DMS 273 treated with DMSO at 0.1 percent for 48 hours (cell line): ENCODE measurements around the gene SLC39A11.
"Not testable (repeated sequence)": the region's sequence is repeated elsewhere in the genome, so short reads cannot be mapped to it uniquely, and the experiment has no call there.

Experiments
- DNase-seq: peaks from one replicate; lab custom pipeline; 2025; lab: John Stamatoyannopoulos, UW

SLC39A11 gene

DNA sequence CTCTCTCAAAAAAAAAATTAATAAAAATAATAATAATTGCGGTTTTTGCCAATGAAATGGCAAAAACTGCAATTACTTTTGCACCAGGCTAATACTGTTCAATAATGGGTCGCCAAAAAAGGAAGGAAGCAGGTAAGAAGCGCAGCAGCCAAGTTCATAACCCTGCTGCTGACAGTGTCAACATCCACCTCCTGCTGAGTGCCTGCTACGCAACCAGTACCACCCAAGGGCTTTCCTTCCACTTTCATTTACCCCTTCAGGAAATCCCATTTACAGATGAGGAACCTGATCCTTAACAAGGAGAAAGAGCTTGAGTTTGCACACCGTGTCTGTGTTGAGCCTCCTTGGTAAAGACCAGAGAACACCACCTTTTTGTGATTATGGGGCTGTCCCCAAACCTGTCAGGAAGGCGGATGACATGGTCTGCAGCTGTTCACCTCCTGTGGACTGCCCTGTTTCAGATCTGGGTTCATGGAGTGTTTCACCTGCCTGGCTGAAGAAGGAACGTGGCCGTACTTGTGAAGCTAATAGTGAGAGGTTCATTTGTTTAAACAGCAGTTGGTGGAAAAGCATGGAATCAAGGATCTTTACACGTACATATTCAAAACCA, 378.0 kb downstream of the SLC39A11 start:
- DNase-seq: no peak

- DNase-seq: no peak
These were observed 378.8 kb downstream of the SLC39A11 start for GRCh38 chr17:72713701-72714100.

DNA sequence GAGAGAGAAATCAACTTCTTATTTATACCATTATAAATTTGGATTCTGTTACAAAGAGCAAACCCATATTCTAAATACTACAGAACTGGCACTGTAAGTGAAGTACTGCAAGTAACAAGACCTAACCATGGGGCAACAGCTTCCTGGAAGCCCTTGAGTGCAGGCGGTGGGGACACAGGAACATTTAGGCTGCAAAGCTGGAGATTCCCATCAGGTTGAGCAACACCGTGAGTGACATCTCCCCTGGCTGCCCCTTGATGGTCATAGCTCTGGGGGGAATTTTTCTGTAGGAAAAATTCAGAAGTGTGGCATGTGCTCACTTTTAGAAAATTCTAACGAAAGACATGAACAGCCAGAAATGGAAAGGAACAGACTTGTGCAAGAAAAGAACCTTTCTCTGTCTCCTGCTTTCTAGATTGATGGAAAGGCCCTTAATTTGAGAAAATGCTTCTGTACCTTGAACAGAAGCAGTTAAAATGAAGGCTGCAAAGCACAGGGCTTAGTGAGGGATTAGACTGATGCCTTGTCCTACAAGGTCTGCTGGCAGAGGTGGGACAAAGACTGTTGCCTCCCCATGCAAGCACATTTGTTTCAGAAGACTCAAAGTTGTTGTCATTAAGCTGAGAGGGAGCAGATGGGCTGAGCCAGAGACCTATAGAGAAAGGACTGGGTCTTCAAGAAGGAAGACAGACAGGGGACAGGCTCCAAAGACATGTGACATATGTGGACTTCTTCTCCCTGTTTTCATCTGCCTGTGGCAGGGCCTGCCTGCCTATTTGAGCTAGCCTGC, 380.8 kb downstream of the SLC39A11 start:
- DNase-seq: no peak

DNA sequence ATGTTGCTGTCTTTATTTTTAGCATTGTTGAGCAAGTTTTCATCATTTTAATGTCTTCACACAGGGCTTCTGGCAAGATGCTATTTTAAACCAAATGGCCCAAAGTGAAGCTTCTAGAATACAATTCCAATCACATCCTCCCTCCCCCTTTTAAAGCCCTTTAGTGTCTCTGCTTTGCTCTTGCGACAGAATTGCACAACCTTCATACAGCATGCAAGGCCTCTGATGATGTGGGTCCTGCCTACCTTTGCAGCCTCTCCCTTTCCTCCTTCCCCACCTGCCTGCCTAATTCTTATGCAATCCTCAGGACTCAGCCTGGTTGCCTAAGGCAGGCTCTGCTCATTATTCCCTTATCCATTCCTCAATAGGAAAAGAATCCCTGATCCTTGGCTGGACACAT, 381.7 kb downstream of the SLC39A11 start:
- no peak for DNase-seq

GRCh38 chr17:72710202-72710601, 382.3 kb downstream of the SLC39A11 start:
- no peak for DNase-seq

DNA sequence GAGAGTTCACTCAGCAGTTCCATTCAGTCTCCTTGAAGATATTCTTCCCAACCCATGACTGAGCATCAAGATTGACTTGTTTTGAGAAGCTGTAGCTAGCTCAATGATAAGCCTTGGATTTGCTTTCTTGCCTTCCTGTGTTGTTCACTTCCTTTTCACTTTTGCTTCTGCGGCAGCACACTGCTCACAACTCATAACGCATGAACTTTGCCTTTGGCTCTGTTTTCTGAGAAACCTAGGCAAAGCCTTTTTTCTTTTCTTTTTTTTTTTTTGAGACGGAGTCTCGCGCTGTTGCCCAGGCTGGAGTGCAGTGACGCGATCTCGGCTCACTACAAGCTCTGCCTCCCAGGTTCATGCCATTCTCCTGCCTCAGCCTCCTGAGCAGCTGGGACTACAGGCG, 383.8 kb downstream of the SLC39A11 start:
- not testable (repeated sequence) for DNase-seq

DNA sequence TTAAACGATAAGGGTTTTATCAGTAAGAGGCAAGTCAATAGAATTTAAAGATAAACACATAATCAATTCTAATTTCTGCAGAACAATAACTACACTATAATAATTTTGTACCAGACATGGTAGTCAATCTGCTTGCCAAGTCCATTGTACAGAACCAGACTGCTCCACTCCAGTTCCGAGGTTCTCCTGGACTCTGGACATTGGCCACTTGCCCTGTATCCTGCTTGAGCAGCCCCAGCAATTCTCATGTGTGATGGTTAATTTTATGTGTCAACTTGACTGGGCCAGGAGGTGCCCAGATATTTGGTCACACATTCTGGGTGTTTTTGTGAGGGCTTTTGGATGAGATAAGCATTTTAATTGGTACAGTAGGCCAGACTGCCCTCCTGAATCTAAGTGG, 384.6 kb downstream of the SLC39A11 start:
- DNase-seq: no peak

GRCh38 chr17:72706396-72706981, 386.0 kb downstream of the SLC39A11 start:
- DNase-seq: no peak

DNA sequence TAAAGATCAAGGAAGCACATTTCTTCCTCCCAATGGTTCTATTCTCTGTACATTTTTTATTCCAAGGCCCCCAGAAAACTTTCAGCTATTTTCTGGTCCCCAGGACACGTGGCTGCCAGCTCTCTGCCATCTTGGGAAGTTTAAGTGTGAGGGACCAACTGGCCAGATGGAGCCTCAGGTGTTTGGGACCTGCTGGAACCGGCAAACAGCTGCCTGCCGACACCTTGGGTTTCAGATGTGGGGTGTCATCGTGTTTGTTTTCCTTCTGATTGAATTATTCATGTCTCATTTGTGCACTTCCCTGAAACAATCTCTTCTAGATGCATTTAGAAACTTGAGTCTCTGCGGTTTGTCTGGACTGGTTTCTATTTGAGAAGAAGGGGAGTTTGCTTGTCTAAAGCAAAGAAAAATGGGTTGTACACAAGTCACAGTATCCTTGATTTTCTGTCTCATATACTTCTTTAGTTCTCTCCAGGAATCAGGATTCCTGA, 386.5 kb downstream of the SLC39A11 start:
- DNase-seq: no peak

DNA sequence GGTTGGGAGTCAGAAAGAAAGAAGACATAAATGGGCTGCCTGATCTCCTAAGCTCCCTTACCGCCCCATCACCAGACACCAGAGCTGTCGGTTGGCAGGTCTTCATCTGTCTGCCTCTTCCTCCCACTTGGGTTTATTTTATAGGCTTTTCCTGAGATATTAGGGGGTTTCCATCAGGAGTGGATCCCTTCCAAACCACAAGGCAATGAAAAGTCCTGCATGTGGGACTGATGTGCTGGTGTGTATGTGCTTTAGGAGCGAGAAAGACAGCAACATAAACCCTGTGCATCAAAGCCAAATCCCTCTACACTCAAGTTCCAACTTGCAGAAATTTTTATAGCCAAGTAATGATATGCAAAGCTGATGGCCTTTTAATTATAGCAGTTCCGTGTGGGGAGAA, 389.5 kb downstream of the SLC39A11 start:
- peak; percentile 26 for DNase-seq

- DNase-seq: peak; percentile 14
These were observed 390.3 kb downstream of the SLC39A11 start for GRCh38 chr17:72702136-72702735.

DNA sequence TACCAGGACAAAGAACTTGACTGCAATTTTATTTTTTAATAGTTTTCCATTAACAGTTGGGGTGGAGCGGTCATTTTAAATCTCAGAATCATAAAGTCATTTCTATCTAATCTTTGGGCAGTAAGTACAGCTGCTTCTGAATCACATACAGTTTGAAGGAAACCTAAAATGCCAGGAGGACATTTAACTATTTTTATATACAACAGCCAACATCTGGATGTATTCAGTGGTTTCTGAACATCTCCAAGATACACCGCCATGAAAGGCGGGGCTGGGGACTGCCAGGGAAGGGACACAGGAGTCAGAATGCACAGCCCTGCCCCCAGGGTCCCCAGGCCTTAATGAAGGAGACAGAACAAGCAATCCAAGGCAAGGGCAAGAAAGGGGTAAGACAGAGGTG, 392.3 kb downstream of the SLC39A11 start:
- DNase-seq: no peak

DNA sequence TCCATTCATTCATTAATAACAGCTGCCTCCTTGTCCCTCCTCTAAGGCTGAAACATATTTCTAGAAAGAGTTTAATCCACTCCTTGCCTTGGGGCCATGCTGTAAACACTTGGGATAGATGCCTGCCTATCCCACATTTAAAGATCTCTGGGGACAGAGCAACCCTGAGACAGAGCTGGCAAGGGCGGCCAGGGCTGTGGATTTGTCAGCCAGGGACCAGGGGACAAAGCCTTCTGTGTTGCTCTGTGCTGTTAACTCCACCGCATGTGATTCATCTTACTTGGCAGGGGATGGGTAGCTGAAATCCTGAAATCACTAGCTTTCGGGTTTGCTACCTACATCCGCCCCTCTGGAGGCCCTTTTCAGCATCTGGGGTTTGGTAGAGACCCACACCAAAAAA, 392.9 kb downstream of the SLC39A11 start:
- DNase-seq: no peak

- DNase-seq: no peak
These were observed 394.8 kb downstream of the SLC39A11 start for GRCh38 chr17:72697602-72698146.

DNA sequence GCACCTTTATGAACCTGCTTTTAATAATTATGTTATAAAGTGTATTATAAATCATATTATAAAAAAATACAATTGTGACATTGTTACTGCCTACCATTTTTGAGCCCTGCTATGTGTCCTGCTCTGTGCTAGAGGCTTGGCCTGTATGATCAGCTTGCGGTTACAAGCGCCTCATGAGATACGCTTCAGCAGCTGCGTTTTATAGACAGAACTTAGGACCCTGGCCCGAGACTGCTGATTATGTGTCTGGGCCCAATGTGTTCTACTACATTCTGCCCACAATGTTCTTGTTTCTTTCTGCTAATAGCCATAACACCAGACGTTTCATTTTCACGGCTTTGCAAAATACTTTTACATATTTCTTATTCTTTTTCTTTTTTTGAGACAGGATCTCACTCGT, 395.8 kb downstream of the SLC39A11 start:
- DNase-seq: no peak

- DNase-seq: no peak
These were observed 396.3 kb downstream of the SLC39A11 start for GRCh38 chr17:72696156-72696555.

GRCh38 chr17:72693956-72694355, 398.5 kb downstream of the SLC39A11 start:
- no peak for DNase-seq

DNA sequence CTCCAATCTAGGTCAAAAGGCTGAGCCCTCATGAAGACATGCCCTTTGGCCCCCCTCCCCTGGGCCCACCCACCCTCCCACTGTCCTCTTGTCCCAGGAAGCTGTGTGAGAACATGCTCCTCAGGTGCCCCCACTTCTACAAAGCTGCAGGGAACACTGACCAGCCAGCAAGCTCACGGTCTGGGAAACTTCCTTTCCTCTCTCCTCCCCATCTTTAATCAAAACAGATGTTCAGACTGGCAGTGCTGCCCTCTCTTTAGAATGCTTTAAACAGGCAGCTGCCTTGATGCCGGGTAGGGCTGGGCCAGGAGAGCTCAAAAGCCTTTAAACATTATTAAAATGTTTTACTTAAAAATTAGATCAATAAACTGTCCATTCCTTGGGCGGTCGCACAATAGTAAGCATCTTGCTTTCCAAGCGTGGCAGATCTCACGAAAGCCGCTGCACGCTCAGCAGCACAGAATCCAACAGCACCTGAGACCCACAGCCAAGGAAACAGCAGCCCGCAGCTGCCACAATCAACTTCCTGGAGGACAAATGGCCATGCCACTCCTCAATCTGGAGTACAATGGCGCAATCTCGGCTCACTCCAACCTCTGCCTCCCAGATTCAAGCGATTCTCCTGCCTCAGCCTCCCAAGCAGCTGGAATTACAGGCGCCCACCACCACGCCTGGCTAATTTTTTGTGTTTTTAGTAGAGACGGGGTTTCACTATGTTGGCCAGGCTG, 399.2 kb downstream of the SLC39A11 start:
- no peak for DNase-seq

- no peak for DNase-seq
These were observed 399.8 kb downstream of the SLC39A11 start for GRCh38 chr17:72692676-72693075.

GRCh38 chr17:72691586-72691985, 400.9 kb downstream of the SLC39A11 start:
- DNase-seq: no peak

DNA sequence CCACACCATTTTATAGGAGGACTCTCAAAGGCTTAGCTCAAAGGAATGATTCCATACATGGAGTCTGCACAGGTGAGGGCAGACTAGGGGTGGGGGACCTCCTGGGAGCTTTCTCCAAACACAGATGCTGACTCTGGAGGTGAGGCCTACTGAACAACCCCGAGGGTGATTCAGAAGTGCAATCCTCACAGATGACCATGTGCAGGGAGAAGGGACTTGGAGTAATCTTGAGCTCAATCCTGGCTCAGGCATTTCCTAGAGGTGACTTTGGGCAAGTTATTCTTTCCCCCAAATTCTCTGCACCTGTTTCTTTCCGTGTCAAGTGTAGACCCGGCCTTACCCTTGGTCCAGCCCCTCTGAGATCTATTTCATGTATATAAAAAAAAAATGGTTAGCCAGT, 401.5 kb downstream of the SLC39A11 start:
- no peak for DNase-seq

DNA sequence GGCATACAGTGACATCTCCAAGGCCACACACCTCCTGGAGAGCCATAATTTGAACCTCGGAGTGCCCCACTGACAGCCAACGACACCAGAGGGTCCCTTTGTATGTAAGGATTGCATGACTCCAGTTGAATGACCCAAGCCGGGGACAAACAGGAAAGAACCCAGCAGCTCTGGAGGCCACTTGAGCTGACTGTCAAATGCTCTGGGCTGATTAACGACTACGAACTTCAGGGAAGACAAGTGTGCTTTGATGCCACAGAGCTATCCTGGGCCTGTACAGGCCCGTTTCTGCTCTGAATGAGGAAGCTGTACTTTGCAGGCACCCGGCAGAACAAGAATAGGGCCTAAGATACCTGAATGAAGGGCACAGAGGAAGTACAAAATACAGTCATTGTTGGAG, 404.6 kb downstream of the SLC39A11 start:
- no peak for DNase-seq
